Neural crest cell (in vitro differentiated cells): ENCODE measurements around the gene SUGP1. TPM values are rescaled to one million over a fixed set of nuclear protein-coding genes. Genes with fewer than 3 reads are reported as not detected.

Source experiments
- DNase-seq: peaks from one replicate; pipeline ENCODE4 v3.0.0; 2021; ENCODE audit warnings: low read depth, mixed read lengths, low spot score
- H3K27ac Mint-ChIP-seq: one replicate; pipeline ENCODE4 v1.8.0; 2021; ENCODE audit warnings: mild to moderate bottlenecking, mixed read lengths; ENCODE audit not compliant: unreplicated experiment
- H3K27me3 Mint-ChIP-seq: 2 replicates; pipeline ENCODE4 v1.8.0; 2021; ENCODE audit warnings: low read depth, mild to moderate bottlenecking, mixed read lengths
- H3K36me3 Mint-ChIP-seq: 2 replicates; pipeline ENCODE4 v1.8.0; 2021; ENCODE audit warnings: low read depth, mild to moderate bottlenecking, mixed read lengths
- H3K4me1 Mint-ChIP-seq: 2 replicates; pipeline ENCODE4 v1.8.0; 2021; ENCODE audit warnings: mixed read lengths
- H3K4me3 Mint-ChIP-seq: one replicate; pipeline ENCODE4 v1.8.0; 2021; ENCODE audit warnings: mild to moderate bottlenecking, mixed read lengths
- H3K9me3 Mint-ChIP-seq: 2 replicates; pipeline ENCODE4 v1.8.0; 2021; ENCODE audit warnings: mixed read lengths
- CTCF ChIP-seq: fragments of 200-600 bp; sonication (generic); conservative IDR thresholded peaks from 2 replicates; pipeline ENCODE4 v1.5.0; 2021; ENCODE audit warnings: antibody characterized with exemption, mild to moderate bottlenecking
- total RNA-seq: library from RNA; stranded (reverse); gene quantifications from 2 replicates; pipeline ENCODE4 v1.2.1, GENCODE V29; 2021

SUGP1 gene
- total RNA-seq, 1 donor from 2014 or later = 101 TPM

- no peaks in the 10 kb centered on the region for H3K9me3 Mint-ChIP-seq
- H3K27ac Mint-ChIP-seq = no peak overlapping the region
- H3K4me3 Mint-ChIP-seq = no peak overlapping the region
- H3K36me3 Mint-ChIP-seq = peaks cover 3% of the 10 kb centered on the region
- DNase-seq = no peak
- no peak for TF ChIP-seq CTCF
- no peaks in the 10 kb centered on the region for H3K4me1 Mint-ChIP-seq
- H3K27me3 Mint-ChIP-seq = no peaks in the 10 kb centered on the region
These were observed 14.1 kb downstream of the SUGP1 start for GRCh38 chr19:19306191-19306590.

GRCh38 chr19:19305696-19306095 is 14.6 kb downstream of the SUGP1 start:
- H3K27me3 Mint-ChIP-seq = no peaks in the 10 kb centered on the region
- H3K9me3 Mint-ChIP-seq = no peaks in the 10 kb centered on the region
- no peaks in the 10 kb centered on the region for H3K4me1 Mint-ChIP-seq
- TF ChIP-seq CTCF = no peak
- H3K27ac Mint-ChIP-seq = no peak overlapping the region
- H3K36me3 Mint-ChIP-seq = peaks cover 3% of the 10 kb centered on the region
- DNase-seq = no peak
- no peak overlapping the region for H3K4me3 Mint-ChIP-seq

GRCh38 chr19:19305066-19305465 is 15.2 kb downstream of the SUGP1 start:
- H3K4me1 Mint-ChIP-seq = no peaks in the 10 kb centered on the region

GRCh38 chr19:19304186-19304965 is 15.9 kb downstream of the SUGP1 start:
- no peak for TF ChIP-seq CTCF
- Mint-ChIP-seq H3K4me3 (no peak overlapping the region), H3K27me3 (no peaks in the 10 kb centered on the region), H3K36me3 (no peaks in the 10 kb centered on the region), H3K9me3 (no peaks in the 10 kb centered on the region), H3K4me1 (no peaks in the 10 kb centered on the region), H3K27ac (no peak overlapping the region)
- DNase-seq = no peak

More at GRCh38 chr19:19305066-19305465, 15.2 kb downstream of the SUGP1 start:
- Mint-ChIP-seq H3K36me3 (peaks cover 3% of the 10 kb centered on the region), H3K4me3 (no peak overlapping the region), H3K27ac (no peak overlapping the region), H3K27me3 (no peaks in the 10 kb centered on the region), H3K9me3 (no peaks in the 10 kb centered on the region)
- no peak for TF ChIP-seq CTCF
- DNase-seq = no peak

DNA sequence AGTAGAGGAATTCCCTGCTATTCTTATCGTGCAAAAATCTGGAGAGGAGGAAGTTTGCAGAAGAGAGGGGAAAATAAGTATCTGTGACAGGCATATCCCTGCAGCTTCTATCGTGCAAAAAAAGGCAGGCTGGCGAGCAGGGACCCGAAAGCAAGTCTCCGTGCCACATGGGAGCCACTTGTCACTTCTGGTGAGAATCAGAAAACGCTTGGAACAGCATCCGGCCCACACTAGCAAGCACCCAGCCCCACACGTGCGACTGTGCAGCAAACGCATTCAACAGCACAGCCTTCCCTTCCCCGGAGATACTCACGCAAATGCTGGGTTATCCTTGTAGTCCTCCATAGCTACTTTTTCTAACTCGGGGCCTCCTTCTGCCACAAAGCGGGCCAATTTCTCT is 16.9 kb downstream of the SUGP1 start:
- TF ChIP-seq CTCF = no peak
- no peak for DNase-seq
- H3K27me3 Mint-ChIP-seq = no peaks in the 10 kb centered on the region
- no peaks in the 10 kb centered on the region for H3K36me3 Mint-ChIP-seq
- no peaks in the 10 kb centered on the region for H3K9me3 Mint-ChIP-seq
- H3K4me1 Mint-ChIP-seq = no peaks in the 10 kb centered on the region
- no peak overlapping the region for H3K27ac Mint-ChIP-seq
- no peak overlapping the region for H3K4me3 Mint-ChIP-seq
